HEK293T (cell line): ENCODE results near the gene BCL6B.

Experiments
- FOXK2 ChIP-seq: fragments of 450-650 bp; IDR thresholded peaks from 2 replicates; pipeline ENCODE4 v1.6.1; 2016; ENCODE audit warnings: mild to moderate bottlenecking
- FOXM1 ChIP-seq: fragments of 450-650 bp; IDR thresholded peaks from 2 replicates; pipeline ENCODE4 v1.6.1; 2017; ENCODE audit warnings: mild to moderate bottlenecking, borderline replicate concordance
- HDGF ChIP-seq: fragments of 450-650 bp; IDR thresholded peaks from 2 replicates; pipeline ENCODE4 v1.6.1; 2017; ENCODE audit warnings: antibody characterized with exemption, borderline replicate concordance
- PKNOX1 ChIP-seq: fragments of 450-650 bp; IDR thresholded peaks from 2 replicates; pipeline ENCODE4 v1.6.1; 2016
- SUZ12 ChIP-seq: fragments of 450-650 bp; IDR thresholded peaks from 2 replicates; pipeline ENCODE4 v1.6.1; 2016; ENCODE audit warnings: mild to moderate bottlenecking
- TARDBP ChIP-seq: fragments of 450-650 bp; IDR thresholded peaks from 2 replicates; pipeline ENCODE4 v1.6.1; 2016
- ZNF384 ChIP-seq: fragments of 450-650 bp; IDR thresholded peaks from 2 replicates; pipeline ENCODE4 v1.6.1; 2016

GRCh38 chr17:7018331-7018964 is 4.4 kb upstream of the BCL6B start:
- no peak for TF ChIP-seq FOXK2
- no peak for TF ChIP-seq SUZ12
- no peak for TF ChIP-seq FOXM1
- no peak for TF ChIP-seq PKNOX1
- no peak for TF ChIP-seq TARDBP
- no peak for TF ChIP-seq ZNF384
- TF ChIP-seq HDGF, result no peak
